Right lobe of liver (tissue), 6 donors: ENCODE data around the gene SPTLC2. TPM values are rescaled to one million over a fixed set of nuclear protein-coding genes. Genes with fewer than 3 reads are reported as not detected.

Source experiments
- ATAC-seq, 4 donors: fragments of 200-7000 bp; cut with Tn5 transposase; one replicate each; pipeline ENCODE4 v1.9.1; 2020; ENCODE audit warnings: mild to moderate bottlenecking in 4 of 4, moderate library complexity in 4 of 4
- DNase-seq, 3 donors: peaks; one replicate each; pipeline ENCODE4 v3.0.0-alpha.2; 2020
- H3K27ac ChIP-seq, 3 donors: fragments of 200-600 bp; one replicate each; pipeline ENCODE4 v1.8.0; 2022
- H3K27me3 ChIP-seq, 2 donors: fragments of 200-600 bp; one replicate each; pipeline ENCODE4 v1.8.0; 2022
- H3K36me3 ChIP-seq, 4 donors: fragments of 200-600 bp; sonication (generic) in 1 of 4; one replicate each; pipeline versions ENCODE4 v1.5.1 to v1.8.0; 2017 to 2022; ENCODE audit warnings: control low read depth in 1 of 4
- H3K4me1 ChIP-seq, 4 donors: fragments of 200-600 bp; sonication (generic) in 1 of 4; one replicate each; pipeline versions ENCODE4 v1.5.1 to v1.8.0; 2017 to 2022; ENCODE audit warnings: control low read depth in 1 of 4
- H3K4me3 ChIP-seq, 3 donors: fragments of 200-600 bp; one replicate each; pipeline ENCODE4 v1.8.0; 2022
- H3K9me3 ChIP-seq, 4 donors: fragments of 200-600 bp; sonication (generic) in 1 of 4; one replicate each; pipeline versions ENCODE4 v1.5.1 to v1.8.0; 2017 to 2022; ENCODE audit warnings: control low read depth in 1 of 4
- POLR2A ChIP-seq: fragments of 450-650 bp; IDR thresholded peaks from one replicate; pipeline ENCODE4 v1.6.1; 2017; ENCODE audit warnings: antibody characterized with exemption, mild to moderate bottlenecking
- WGBS: methylation state at CpG from one replicate; pipeline ENCODE4 v1.1.6; 2018; ENCODE audit warnings: low coverage, low lambda C conversion rate; ENCODE audit not compliant: insufficient coverage; ENCODE audit errors: missing lambda C conversion rate; 5-methylcytosine and 5-hydroxymethylcytosine counted together
- intact Hi-C, 2 donors: fragments of 100-400 bp; cut with DNase I; formaldehyde crosslinking; loops; one replicate each; pipeline versions ENCODE4 v1.11.2 to v1.14.1; 2022
- total RNA-seq, 6 experiments: library from RNA; depleted of rRNA in 2 of 6; stranded (reverse); fragments of >200 nt in 2 of 6; fragmentation: NEBNext Ultra II Directional in 3 of 6; extraction: Animal tissue kit (Norgen Biotek cat#: 25700) in 3 of 6; gene quantifications; one replicate each; pipeline versions ENCODE4 v1.1.0 to v1.2.4, GENCODE V29; 2016 to 2023
- TF ChIP-seq, protein P1 (sequence below), 4 donors: fragments of 200-600 bp in 3 of 4; fragments of 450-650 bp in 1 of 4; IDR thresholded peaks; one replicate each; pipeline versions ENCODE4 v1.5.1 to v1.8.0; 2016 to 2022; ENCODE audit warnings: antibody characterized with exemption in 4 of 4, mild to moderate bottlenecking in 2 of 4
- donor health status: DM: no; HTN: yes; CAD: no.
- donor health status: DM: no; HTN: no; CAD: no.
- donor health status: DM: no; HTN: no; CAD: no.
- donor health status: DM: no; HTN: yes; CAD: no.
- donor health status: DM: no; HTN: yes; CAD: no.

SPTLC2 gene
- total RNA-seq, 6 experiments from 2014 or later: 5.9 to 16.4 (median 10.7) TPM

GRCh38 chr14:77498984-77499527 lies 117.4 kb downstream of the SPTLC2 start:
- intact Hi-C loops: no loop called here
- TF ChIP-seq POLR2A: no peak
- TF ChIP-seq, protein P1, sequence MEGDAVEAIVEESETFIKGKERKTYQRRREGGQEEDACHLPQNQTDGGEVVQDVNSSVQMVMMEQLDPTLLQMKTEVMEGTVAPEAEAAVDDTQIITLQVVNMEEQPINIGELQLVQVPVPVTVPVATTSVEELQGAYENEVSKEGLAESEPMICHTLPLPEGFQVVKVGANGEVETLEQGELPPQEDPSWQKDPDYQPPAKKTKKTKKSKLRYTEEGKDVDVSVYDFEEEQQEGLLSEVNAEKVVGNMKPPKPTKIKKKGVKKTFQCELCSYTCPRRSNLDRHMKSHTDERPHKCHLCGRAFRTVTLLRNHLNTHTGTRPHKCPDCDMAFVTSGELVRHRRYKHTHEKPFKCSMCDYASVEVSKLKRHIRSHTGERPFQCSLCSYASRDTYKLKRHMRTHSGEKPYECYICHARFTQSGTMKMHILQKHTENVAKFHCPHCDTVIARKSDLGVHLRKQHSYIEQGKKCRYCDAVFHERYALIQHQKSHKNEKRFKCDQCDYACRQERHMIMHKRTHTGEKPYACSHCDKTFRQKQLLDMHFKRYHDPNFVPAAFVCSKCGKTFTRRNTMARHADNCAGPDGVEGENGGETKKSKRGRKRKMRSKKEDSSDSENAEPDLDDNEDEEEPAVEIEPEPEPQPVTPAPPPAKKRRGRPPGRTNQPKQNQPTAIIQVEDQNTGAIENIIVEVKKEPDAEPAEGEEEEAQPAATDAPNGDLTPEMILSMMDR (IDR thresholded peaks at IDR 0.05): no peak
- Histone ChIP-seq H3K4me1 (peaks cover 0 to 8% (median 0%) of the 10 kb centered on the region in 4 donors), H3K27me3 (no peaks in the 10 kb centered on the region), H3K27ac (no peak overlapping the region), H3K9me3 (no peaks in the 10 kb centered on the region), H3K36me3 (no peaks in the 10 kb centered on the region), H3K4me3 (peak overlapping the region; percentile 31 to 42 (median 32))
- DNase-seq (no peak), ATAC-seq (peak in 2 of 4 donors; percentile 14 to 31)
- no CpG with 5 or more reads among the region's 53 CpGs for WGBS

- Histone ChIP-seq H3K36me3 (no peaks in the 10 kb centered on the region), H3K27ac (no peak within 1 kb of the TSS), H3K4me3 (peak within 1 kb of the TSS; percentile 31 to 42 (median 32)), H3K9me3 (no peaks in the 10 kb centered on the region), H3K27me3 (no peaks in the 10 kb centered on the region), H3K4me1 (peaks cover 0 to 8% (median 0%) of the 10 kb centered on the region in 4 donors)
- no CpG with 5 or more reads among the region's 104 CpGs for WGBS
- ATAC-seq: peak; percentile 57 to 79 (median 75)
- TF ChIP-seq, protein P1 (IDR thresholded peaks at IDR 0.05): no peak
- TF ChIP-seq POLR2A: no peak
- peak in 1 of 3 donors; percentile 43 for DNase-seq
- intact Hi-C loops: no loop called here
These were observed 118.1 kb downstream of the SPTLC2 start, which contains the start of gene ISM2 for GRCh38 chr14:77498120-77498979. TSS of gene ISM2 (minus strand) at chr14:77498816. CDS start at chr14:77498793, 23 bp downstream.

DNA sequence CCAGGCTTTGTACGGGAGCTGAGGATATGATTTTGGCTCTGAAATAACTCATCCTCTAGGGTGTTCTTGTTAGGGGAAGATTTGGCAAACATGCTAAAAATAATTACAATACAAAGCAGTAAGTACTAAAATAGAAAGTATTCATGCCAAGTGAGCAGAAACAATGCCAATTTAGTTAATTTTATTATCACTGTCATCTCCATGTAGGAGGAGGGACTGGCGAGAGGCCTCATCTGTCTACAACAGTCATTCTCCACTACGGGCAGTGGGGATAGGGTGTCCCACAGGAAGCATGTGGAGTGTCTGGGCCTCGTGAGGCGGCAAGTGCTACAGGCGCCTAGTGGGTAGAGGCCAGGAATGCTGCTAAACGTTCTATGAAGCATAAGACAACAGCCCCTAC lies 121.1 kb downstream of the SPTLC2 start:
- H3K36me3 ChIP-seq: no peaks in the 10 kb centered on the region
- TF ChIP-seq, protein P1 (IDR thresholded peaks at IDR 0.05): no peak
- H3K9me3 ChIP-seq: no peaks in the 10 kb centered on the region
- no peak for ATAC-seq
- intact Hi-C loops: no loop called here
- no peaks in the 10 kb centered on the region for H3K27me3 ChIP-seq
- H3K4me3 ChIP-seq: no peak overlapping the region
- peaks cover 0 to 8% (median 0%) of the 10 kb centered on the region in 4 donors for H3K4me1 ChIP-seq
- no peak for DNase-seq
- WGBS: 83% methylated on average over 7 of the region's 7 CpGs
- no peak overlapping the region for H3K27ac ChIP-seq

DNA sequence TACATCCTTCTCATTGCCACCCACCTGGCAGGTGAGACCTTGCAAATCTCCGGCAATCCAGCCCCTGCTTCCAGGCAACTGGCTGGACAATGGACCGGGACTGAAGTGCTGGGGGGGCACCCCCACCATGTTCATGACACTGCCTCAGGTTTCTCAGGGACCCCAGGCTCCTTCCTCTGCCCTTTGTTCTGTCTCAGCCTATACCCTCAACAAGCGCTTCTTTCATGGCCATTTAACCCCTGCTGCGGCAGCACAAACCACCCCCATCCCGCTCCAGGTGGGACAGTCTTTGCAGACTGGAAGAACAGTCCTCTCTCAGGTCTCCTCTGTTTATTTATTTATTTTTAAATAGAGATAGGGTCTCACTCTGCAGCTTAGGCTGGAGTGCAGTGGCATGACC lies 125.4 kb downstream of the SPTLC2 start:
- TF ChIP-seq, protein P1 (IDR thresholded peaks at IDR 0.05): no peak
- TF ChIP-seq POLR2A: no peak
- H3K4me3 ChIP-seq: no peak overlapping the region
- WGBS: no CpG with 5 or more reads among the region's 5 CpGs
- H3K27ac ChIP-seq: no peak overlapping the region
- no peaks in the 10 kb centered on the region for H3K4me1 ChIP-seq
- no peak for ATAC-seq
- H3K27me3 ChIP-seq: no peaks in the 10 kb centered on the region
- no peaks in the 10 kb centered on the region for H3K9me3 ChIP-seq
- DNase-seq: no peak
- H3K36me3 ChIP-seq: no peaks in the 10 kb centered on the region
- intact Hi-C loops: no loop called here
